Right lobe of liver (tissue), 4 donors: ENCODE measurements around the gene GRIP1.

Experiments used
- CTCF ChIP-seq, 4 donors: fragments of 200-600 bp in 3 of 4; fragments of 450-650 bp in 1 of 4; IDR thresholded peaks; one replicate each; pipeline versions ENCODE4 v1.5.1 to v1.8.0; 2016 to 2022; ENCODE audit warnings: antibody characterized with exemption in 4 of 4, mild to moderate bottlenecking in 2 of 4
- POLR2A ChIP-seq: fragments of 450-650 bp; IDR thresholded peaks from one replicate; pipeline ENCODE4 v1.6.1; 2017; ENCODE audit warnings: antibody characterized with exemption, mild to moderate bottlenecking
- donor health status: DM: no; HTN: no; CAD: no.
- donor health status: DM: no; HTN: no; CAD: no.
- donor health status: DM: no; HTN: yes; CAD: no.

- TF ChIP-seq CTCF (IDR thresholded peaks at IDR 0.05) (no peak), POLR2A (no peak)
These were observed 11.0 kb downstream of the GRIP1 start for GRCh38 chr12:66667906-66668305.
